Kidney capillary endothelial cell (primary cell): Measurements from ENCODE around the gene YIF1A.
"Not testable (repeated sequence)": the region's sequence is repeated elsewhere in the genome, so short reads cannot be mapped to it uniquely, and the experiment has no call there.

Source experiments
- DNase-seq: peaks from one replicate; pipeline ENCODE4 v3.0.0-alpha.2; 2018; ENCODE audit warnings: low spot score

The YIF1A gene

GRCh38 chr11:66311965-66312548 is 23.1 kb upstream of the YIF1A start:
- DNase-seq = peak; percentile 85

GRCh38 chr11:66311470-66311964 is 22.6 kb upstream of the YIF1A start:
- no peak for DNase-seq

GRCh38 chr11:66310803-66311440 is 22.0 kb upstream of the YIF1A start:
- DNase-seq = not testable (repeated sequence)

- no peak for DNase-seq
These were observed 21.4 kb upstream of the YIF1A start for GRCh38 chr11:66310324-66310723.

- DNase-seq = no peak
These were observed 20.5 kb upstream of the YIF1A start for GRCh38 chr11:66309475-66309874.

- DNase-seq = no peak
These were observed 13.7 kb upstream of the YIF1A start for GRCh38 chr11:66302656-66303055.

GRCh38 chr11:66299186-66299585 is 10.2 kb upstream of the YIF1A start:
- DNase-seq = no peak

- no peak for DNase-seq
These were observed 8.7 kb upstream of the YIF1A start for GRCh38 chr11:66297610-66298009.

- no peak for DNase-seq
These were observed 6.0 kb upstream of the YIF1A start for GRCh38 chr11:66294626-66295620.

GRCh38 chr11:66293777-66294625 is 5.1 kb upstream of the YIF1A start:
- DNase-seq = no peak

- no peak for DNase-seq
These were observed 4.4 kb upstream of the YIF1A start for GRCh38 chr11:66293352-66293751.

- DNase-seq = no peak
These were observed 3.8 kb upstream of the YIF1A start for GRCh38 chr11:66292543-66293332.

- DNase-seq = no peak
These were observed 3.0 kb upstream of the YIF1A start, which contains the start of gene TMEM151A for GRCh38 chr11:66291706-66292542. TSS of gene TMEM151A (plus strand) at chr11:66291894. CDS start at chr11:66292014, 120 bp downstream.

- DNase-seq = no peak
These were observed 2.4 kb upstream of the YIF1A start for GRCh38 chr11:66291303-66291705.

- no peak for DNase-seq
These were observed 1.3 kb upstream of the YIF1A start for GRCh38 chr11:66290330-66290621.

- DNase-seq = peak; percentile 66
These were observed 796 bp upstream of the YIF1A start for GRCh38 chr11:66289548-66290329.

- no peak for DNase-seq
These were observed 863 bp downstream of the YIF1A start for GRCh38 chr11:66287889-66288670.

GRCh38 chr11:66287211-66287888 is 1.6 kb downstream of the YIF1A start:
- DNase-seq = no peak
